Lung (tissue), 12 donors: ENCODE data around the gene RAP1GDS1. TPM values are rescaled to one million over a fixed set of nuclear protein-coding genes. Genes with fewer than 3 reads are reported as not detected.

Experiments
- ATAC-seq: fragments of 200-7000 bp; cut with Tn5 transposase; one replicate; pipeline ENCODE4 v1.9.1; 2020; ENCODE audit warnings: moderate number of reproducible peaks; ENCODE audit not compliant: insufficient read depth, low FRiP score
- DNase-seq, 3 donors: peaks; one replicate each; pipeline ENCODE4 v3.0.0-alpha.2; 2013 to 2017
- H3K27ac ChIP-seq, 2 donors: one replicate each; pipeline ENCODE4 v1.5.1; 2013; ENCODE audit warnings: mild to moderate bottlenecking in 2 of 2, moderate library complexity in 2 of 2, control low read depth in 1 of 2, inconsistent platforms in 1 of 2, low read depth in 1 of 2, low read length in 1 of 2
- H3K27me3 ChIP-seq, 3 donors: one replicate each; pipeline ENCODE4 v1.5.1; 2013; ENCODE audit warnings: low read length in 2 of 3; ENCODE audit not compliant: control insufficient read depth in 3 of 3, insufficient read depth in 3 of 3
- H3K36me3 ChIP-seq, 4 donors: one replicate each; pipeline ENCODE4 v1.5.1; 2013; ENCODE audit warnings: low read length in 4 of 4, mild to moderate bottlenecking in 1 of 4, moderate library complexity in 1 of 4; ENCODE audit not compliant: control insufficient read depth in 4 of 4, insufficient read depth in 4 of 4
- H3K4me1 ChIP-seq, 5 donors: one replicate each; pipeline ENCODE4 v1.5.1; 2013; ENCODE audit warnings: low read length in 5 of 5, mild to moderate bottlenecking in 2 of 5, moderate library complexity in 1 of 5; ENCODE audit not compliant: control insufficient read depth in 5 of 5, insufficient read depth in 5 of 5
- H3K4me3 ChIP-seq: one replicate; pipeline ENCODE4 v1.5.1; 2013; ENCODE audit warnings: mild to moderate bottlenecking, control low read depth, moderate library complexity
- H3K9ac ChIP-seq, 2 donors: one replicate each; pipeline ENCODE4 v1.5.1; 2013; ENCODE audit warnings: low read length in 2 of 2, control low read depth in 1 of 2; ENCODE audit not compliant: insufficient read depth in 1 of 2
- H3K9me3 ChIP-seq, 4 donors: one replicate each; pipeline ENCODE4 v1.5.1; 2013; ENCODE audit warnings: low read length in 3 of 4, mild to moderate bottlenecking in 1 of 4, moderate library complexity in 1 of 4; ENCODE audit not compliant: control insufficient read depth in 4 of 4, insufficient read depth in 3 of 4
- WGBS, 2 donors: extraction: QIAGEN DNeasy Blood & Tissue Kit; methylation state at CpG; one replicate each; pipeline ENCODE4 v1.1.7; 2013; 5-methylcytosine and 5-hydroxymethylcytosine counted together
- polyA plus RNA-seq, 2 donors: library from polyadenylated mRNA; stranded (reverse); fragments of 200-250 nt; gene quantifications; one replicate each; pipeline ENCODE4 v1.2.1, GENCODE V29; 2013
- total RNA-seq, 2 donors: library from RNA; depleted of rRNA in 1 of 2; stranded (reverse); fragments of >200 nt in 1 of 2; gene quantifications; one replicate each; pipeline ENCODE4 v1.2.1, GENCODE V29; 2014 to 2021
- TF ChIP-seq, protein P1 (sequence below): IDR thresholded peaks from 2 replicates; pipeline ENCODE4 v1.5.1; 2012; ENCODE audit warnings: mild to moderate bottlenecking; ENCODE audit errors: control extremely low read depth, extremely low read depth
- donor health status: control.
- donor health status: control.
- donor health status: Bipolar disorder and iron deficiency.
- donor health status: healthy.
- donor health status: DM: yes; HTN: yes; CAD: no.

RAP1GDS1 gene
- total and polyA plus RNA-seq, 4 donors = 12.3 to 41.6 (median 26.5) TPM

DNA sequence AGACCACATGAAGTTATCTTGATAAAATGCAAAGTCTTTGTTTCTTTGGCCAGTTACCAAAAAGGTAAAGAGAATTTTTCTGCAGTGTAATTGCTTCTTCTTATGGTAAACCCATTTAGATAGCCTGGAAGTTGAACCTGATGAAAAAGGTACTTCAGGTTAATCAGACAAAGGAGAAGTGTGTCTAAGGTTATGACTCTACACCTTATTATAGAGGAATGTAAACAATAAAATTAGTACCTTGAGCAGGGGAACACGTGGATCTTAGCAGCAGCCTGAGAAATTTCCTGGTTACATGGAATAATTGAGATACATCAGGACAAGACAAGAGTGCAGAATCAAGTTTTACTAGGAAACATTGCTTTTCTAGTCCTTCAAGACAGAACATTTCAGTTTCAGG is 70.8 kb downstream of the RAP1GDS1 start:
- H3K4me1 ChIP-seq = no peaks in the 10 kb centered on the region
- DNase-seq = no peak
- H3K4me3 ChIP-seq = no peak overlapping the region
- no peak overlapping the region for H3K9ac ChIP-seq
- no peak for ATAC-seq
- WGBS, 2 donors = 80 to 85% methylated on average over 1 of the region's 1 CpG
- no peaks in the 10 kb centered on the region for H3K27me3 ChIP-seq
- no peak overlapping the region for H3K27ac ChIP-seq
- H3K9me3 ChIP-seq = peaks cover 0 to 11% (median 3%) of the 10 kb centered on the region in 4 donors
- TF ChIP-seq, protein P1, sequence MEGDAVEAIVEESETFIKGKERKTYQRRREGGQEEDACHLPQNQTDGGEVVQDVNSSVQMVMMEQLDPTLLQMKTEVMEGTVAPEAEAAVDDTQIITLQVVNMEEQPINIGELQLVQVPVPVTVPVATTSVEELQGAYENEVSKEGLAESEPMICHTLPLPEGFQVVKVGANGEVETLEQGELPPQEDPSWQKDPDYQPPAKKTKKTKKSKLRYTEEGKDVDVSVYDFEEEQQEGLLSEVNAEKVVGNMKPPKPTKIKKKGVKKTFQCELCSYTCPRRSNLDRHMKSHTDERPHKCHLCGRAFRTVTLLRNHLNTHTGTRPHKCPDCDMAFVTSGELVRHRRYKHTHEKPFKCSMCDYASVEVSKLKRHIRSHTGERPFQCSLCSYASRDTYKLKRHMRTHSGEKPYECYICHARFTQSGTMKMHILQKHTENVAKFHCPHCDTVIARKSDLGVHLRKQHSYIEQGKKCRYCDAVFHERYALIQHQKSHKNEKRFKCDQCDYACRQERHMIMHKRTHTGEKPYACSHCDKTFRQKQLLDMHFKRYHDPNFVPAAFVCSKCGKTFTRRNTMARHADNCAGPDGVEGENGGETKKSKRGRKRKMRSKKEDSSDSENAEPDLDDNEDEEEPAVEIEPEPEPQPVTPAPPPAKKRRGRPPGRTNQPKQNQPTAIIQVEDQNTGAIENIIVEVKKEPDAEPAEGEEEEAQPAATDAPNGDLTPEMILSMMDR = no peak
- H3K36me3 ChIP-seq = peaks cover 0 to 5% (median under 1%) of the 10 kb centered on the region in 4 donors

DNA sequence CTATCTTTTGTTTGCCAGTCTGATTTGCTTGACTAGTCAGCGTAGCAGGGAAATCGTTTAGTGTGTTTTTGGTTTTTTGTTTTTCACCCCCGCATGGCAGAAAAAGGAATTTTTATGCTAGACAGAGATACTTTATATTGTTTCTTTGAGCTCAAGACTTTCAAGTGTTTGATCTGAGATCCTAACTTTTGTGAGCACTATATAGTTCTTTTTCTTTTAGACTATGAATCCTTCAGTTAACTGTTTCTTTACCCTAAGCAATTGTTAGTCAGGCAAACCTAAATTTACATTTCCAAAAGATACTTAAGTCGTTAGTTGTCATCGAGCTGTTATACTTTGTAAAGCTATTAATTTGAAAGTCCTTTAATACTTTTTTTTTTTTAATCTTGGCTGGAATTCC is 73.3 kb downstream of the RAP1GDS1 start:
- H3K27ac ChIP-seq = no peak overlapping the region
- H3K36me3 ChIP-seq = peaks cover 0 to 5% (median under 1%) of the 10 kb centered on the region in 4 donors
- ATAC-seq = no peak
- H3K9me3 ChIP-seq = peaks cover 0 to 11% (median 3%) of the 10 kb centered on the region in 4 donors
- H3K27me3 ChIP-seq = no peaks in the 10 kb centered on the region
- H3K4me1 ChIP-seq = no peaks in the 10 kb centered on the region
- DNase-seq = no peak
- TF ChIP-seq, protein P1 = no peak
- WGBS, 2 donors = 93 to 94% methylated on average over 5 of the region's 5 CpGs
- no peak overlapping the region for H3K4me3 ChIP-seq
- no peak overlapping the region for H3K9ac ChIP-seq

DNA sequence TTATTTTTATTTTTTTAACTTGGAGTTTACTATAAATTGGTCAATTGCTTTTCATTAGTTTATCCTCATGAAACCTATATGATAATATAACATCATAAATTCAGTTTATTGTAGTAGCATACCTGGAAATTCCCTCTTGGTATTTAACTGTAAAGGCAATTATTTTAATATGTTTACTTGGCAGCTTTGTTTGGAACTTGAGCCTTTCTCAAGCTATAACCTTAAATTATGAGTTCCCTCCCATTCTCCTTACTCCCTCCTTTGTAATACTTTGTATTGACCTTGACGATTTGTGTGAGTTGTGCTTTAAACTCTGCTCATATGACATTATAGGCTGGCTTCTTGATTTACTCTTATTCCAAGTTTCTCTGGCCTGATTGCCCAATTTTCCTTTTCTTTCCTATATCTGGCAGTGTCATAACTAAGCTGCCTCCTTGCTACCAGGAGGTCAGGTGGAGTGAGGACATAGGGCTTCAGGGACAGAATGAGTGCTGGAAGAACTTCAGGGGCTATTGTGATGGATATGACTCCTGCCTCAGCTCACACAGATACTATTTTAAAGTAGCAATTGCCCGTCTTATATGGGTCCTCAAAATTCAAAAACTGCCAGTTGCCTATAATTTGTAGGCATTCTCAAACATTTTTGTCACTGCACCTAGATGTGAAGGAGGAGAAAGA is 77.7 kb downstream of the RAP1GDS1 start:
- Histone ChIP-seq H3K9me3 (peaks cover 0 to 3% (median under 1%) of the 10 kb centered on the region in 4 donors), H3K4me1 (peaks cover 0 to 2% (median 0%) of the 10 kb centered on the region in 5 donors), H3K4me3 (no peak overlapping the region), H3K9ac (no peak overlapping the region), H3K27ac (no peak overlapping the region), H3K27me3 (no peaks in the 10 kb centered on the region), H3K36me3 (peaks cover 0 to 4% (median under 1%) of the 10 kb centered on the region in 4 donors)
- WGBS, 2 donors = 95% methylated on average over 2 of the region's 2 CpGs
- TF ChIP-seq, protein P1 = no peak
- DNase-seq (no peak), ATAC-seq (no peak)
